GM12801 (cell line): ENCODE results near the gene MNAT1.

ENCODE experiments used
- TF ChIP-seq, protein P1 (sequence below): IDR thresholded peaks from one replicate; pipeline ENCODE4 v1.5.1; 2011; ENCODE audit warnings: control low read depth; ENCODE audit not compliant: insufficient read length; ENCODE audit errors: extremely low read depth

The MNAT1 gene

DNA sequence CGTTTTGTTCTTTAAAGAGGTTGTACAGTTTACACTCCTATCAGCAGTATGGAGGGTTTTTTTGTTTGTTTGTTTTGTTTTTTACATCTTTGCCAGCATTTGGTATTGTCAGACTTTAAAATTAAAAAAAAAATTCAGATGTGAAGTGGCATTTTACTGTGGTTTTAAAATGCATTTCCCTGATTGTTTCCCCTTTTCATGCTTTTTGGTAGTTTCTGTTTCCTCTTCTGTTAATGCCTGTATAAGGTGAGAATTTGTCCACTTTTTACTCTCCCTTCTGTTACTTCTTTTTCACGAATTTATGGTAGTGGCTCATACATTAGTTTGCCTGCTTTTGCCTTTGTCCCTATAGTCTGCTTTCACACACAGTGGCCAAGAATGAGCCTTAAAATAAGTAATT is 36.6 kb downstream of the MNAT1 start:
- TF ChIP-seq, protein P1, sequence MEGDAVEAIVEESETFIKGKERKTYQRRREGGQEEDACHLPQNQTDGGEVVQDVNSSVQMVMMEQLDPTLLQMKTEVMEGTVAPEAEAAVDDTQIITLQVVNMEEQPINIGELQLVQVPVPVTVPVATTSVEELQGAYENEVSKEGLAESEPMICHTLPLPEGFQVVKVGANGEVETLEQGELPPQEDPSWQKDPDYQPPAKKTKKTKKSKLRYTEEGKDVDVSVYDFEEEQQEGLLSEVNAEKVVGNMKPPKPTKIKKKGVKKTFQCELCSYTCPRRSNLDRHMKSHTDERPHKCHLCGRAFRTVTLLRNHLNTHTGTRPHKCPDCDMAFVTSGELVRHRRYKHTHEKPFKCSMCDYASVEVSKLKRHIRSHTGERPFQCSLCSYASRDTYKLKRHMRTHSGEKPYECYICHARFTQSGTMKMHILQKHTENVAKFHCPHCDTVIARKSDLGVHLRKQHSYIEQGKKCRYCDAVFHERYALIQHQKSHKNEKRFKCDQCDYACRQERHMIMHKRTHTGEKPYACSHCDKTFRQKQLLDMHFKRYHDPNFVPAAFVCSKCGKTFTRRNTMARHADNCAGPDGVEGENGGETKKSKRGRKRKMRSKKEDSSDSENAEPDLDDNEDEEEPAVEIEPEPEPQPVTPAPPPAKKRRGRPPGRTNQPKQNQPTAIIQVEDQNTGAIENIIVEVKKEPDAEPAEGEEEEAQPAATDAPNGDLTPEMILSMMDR, result no peak

DNA sequence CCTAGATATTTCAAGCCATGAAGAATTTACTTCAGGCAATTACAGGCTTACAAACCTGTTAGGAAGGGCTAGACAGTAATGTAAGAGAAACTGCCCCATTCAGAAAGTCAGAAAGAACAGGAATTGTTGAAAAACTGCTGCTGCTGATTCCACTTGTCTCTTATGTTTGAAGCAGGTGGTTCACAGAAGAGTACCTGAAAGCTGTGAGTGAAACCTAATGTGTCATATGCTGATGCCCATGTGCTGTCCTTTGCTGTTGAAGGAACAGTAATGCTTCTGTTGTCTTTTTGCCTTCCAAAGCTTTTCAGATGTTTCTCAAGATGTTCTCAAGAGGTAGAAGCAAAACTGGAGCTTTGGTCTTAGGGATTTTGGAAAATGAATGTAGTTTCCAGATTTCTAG is 39.0 kb downstream of the MNAT1 start:
- TF ChIP-seq, protein P1, result no peak

DNA sequence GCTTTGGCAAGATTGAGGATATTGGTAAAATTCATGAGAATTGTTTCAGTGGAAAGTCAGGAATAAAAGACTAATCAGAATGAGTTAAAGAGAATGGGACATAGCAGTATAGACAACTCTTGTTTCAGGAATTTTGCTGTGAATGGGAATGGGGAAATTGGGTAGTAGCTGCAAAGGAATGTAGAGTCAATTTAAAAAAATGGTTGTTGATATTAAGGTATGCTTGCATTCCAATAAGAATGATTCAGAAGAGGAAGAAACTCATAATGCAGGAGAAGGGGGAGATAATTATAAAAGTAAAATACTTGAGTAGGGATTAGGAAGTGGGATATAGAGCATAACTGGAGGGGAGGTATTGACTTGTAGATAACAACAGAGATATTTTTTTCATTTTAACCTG is 40.7 kb downstream of the MNAT1 start:
- TF ChIP-seq, protein P1, result no peak

DNA sequence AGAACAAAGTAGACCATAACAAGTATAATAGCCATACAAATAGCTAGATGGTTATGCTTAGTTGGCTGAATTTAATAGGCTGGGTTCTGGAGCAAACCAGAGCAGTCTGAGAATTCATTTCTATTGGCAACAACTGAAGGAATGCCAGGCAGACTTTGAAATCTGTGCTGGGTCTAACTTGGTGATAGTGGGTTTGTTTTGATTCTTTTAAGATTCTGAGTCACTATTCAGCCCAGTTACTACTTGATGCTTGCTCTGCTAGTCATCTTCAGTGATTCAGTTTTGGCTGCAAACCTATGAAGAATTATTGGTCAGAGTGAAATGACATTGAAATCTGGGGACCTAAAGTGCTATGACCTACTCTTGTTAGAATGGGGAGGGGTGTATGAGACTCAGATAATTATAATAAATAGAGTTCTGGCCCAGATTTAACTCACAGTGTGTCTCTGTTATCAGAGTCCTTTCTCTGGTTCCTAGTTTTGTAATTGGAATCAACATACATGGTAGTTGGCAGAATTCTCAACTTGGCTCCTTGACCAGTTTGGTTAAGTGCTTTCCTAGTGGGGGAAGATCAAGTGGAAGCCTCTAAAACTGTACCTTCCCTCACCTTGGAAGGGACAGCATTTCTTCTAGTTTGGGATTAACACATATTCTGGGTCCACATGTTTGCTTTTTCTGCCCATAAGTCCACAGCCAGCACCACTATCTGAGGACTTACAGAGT is 43.5 kb downstream of the MNAT1 start:
- TF ChIP-seq, protein P1, result no peak

DNA sequence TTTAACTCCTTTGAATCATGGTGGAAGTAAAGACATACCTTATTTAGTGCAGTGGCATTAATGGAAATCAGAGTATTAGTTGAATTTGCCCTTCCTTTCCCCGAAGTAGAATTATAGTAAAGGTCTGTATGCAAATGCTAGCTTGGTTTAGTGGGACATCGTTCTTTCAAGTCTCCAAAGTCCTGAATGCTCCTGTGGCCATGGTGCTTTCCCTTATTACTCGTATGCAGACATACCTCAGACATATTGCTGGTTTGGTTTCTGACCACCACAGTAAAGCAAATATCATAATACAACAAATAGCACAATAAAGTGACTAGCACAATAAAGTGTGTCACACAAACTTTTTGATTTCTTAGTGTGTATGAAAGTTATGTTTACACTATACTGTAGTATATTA is 52.3 kb downstream of the MNAT1 start:
- TF ChIP-seq, protein P1, result no peak

DNA sequence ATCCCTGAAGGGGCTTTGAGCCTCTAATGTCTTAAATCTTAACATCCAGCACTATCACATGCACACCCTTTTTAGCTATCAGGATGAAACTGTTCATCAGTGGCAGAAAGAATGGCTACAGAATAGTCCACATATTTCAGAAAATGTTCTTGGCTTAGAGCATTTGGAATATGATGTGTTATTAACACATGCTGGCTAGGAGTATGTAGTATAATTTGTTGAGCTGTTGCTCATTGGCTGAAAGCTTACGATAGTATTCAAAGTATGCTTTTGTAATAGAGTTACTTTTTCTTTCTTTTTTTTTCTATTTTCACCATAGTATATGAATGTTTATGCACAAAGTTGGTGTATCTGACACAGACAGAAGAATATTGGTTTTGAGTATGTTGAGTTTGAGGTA is 55.1 kb downstream of the MNAT1 start:
- TF ChIP-seq, protein P1, result no peak

DNA sequence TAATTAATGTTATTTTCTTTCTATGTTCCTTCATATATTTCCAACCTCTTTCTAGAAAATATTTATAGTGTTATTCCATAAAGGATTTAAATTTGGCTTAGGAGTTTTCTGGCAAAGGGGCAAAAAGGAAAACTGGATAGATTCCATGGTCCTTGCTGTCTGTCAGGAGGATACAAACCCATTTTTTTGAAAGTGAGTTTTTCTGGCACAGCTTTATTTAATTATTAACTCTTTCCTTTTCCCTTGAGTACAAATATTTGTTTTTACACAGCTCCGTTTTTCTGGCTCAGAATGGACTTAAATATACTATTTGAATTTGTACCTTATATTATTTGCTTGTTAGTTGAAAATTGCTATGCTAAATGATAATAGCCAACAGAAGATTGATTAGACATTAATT is 56.3 kb downstream of the MNAT1 start:
- TF ChIP-seq, protein P1, result no peak
